ENCODE data around the gene NEURL1B. TPM values are rescaled to one million over a fixed set of nuclear protein-coding genes. Genes with fewer than 3 reads are reported as not detected.

Gene NEURL1B
- total RNA-seq, 2 donors from 2014 or later = 61.6 to 99.9 TPM

GRCh38 chr5:172691886-172692285 lies 50.8 kb downstream of the NEURL1B start:
- TF ChIP-seq CTCF (IDR thresholded peaks at IDR 0.05) = no peak
- peaks cover 14% of the 10 kb centered on the region for H3K4me1 ChIP-seq
- H3K4me3 ChIP-seq = no peak overlapping the region
- H3K27ac ChIP-seq = no peak overlapping the region
- DNase-seq = no peak
- H3K27me3 ChIP-seq = no peaks in the 10 kb centered on the region
- H3K9ac ChIP-seq (ENCODE audit: low read depth in 2 of 2, low read length in 2 of 2) = no peak overlapping the region
- no peaks in the 10 kb centered on the region for H3K36me3 ChIP-seq
- no peaks in the 10 kb centered on the region for H3K9me3 ChIP-seq
- intact Hi-C loops (cut with DNase I) = loop anchor here (10.0 kb wide), 1 partner anchor 127 kb away; no protein-coding TSS in a partner anchor

GRCh38 chr5:172692451-172692850 lies 51.4 kb downstream of the NEURL1B start:
- no peak overlapping the region for H3K4me3 ChIP-seq
- no peak for DNase-seq
- intact Hi-C loops (cut with DNase I) = loop anchor here (10.0 kb wide), 1 partner anchor 128 kb away; no protein-coding TSS in a partner anchor
- H3K4me1 ChIP-seq = peaks cover 14% of the 10 kb centered on the region
- no peak overlapping the region for H3K9ac ChIP-seq (ENCODE audit: low read depth in 2 of 2, low read length in 2 of 2)
- no peak for TF ChIP-seq CTCF (IDR thresholded peaks at IDR 0.05)
- H3K27me3 ChIP-seq = no peaks in the 10 kb centered on the region
- no peaks in the 10 kb centered on the region for H3K36me3 ChIP-seq
- H3K27ac ChIP-seq = no peak overlapping the region
- H3K9me3 ChIP-seq = no peaks in the 10 kb centered on the region

GRCh38 chr5:172692981-172693380 lies 51.9 kb downstream of the NEURL1B start:
- TF ChIP-seq CTCF (IDR thresholded peaks at IDR 0.05) = no peak
- Histone ChIP-seq H3K36me3 (no peaks in the 10 kb centered on the region), H3K9me3 (no peaks in the 10 kb centered on the region), H3K9ac (ENCODE audit: low read depth in 2 of 2, low read length in 2 of 2) (no peak overlapping the region), H3K27ac (no peak overlapping the region), H3K27me3 (no peaks in the 10 kb centered on the region), H3K4me3 (no peak overlapping the region), H3K4me1 (peaks cover 10% of the 10 kb centered on the region)
- intact Hi-C loops (cut with DNase I) = loop anchor here (10.0 kb wide), 1 partner anchor 128 kb away; no protein-coding TSS in a partner anchor
- DNase-seq = no peak

GRCh38 chr5:172694061-172694460 lies 53.0 kb downstream of the NEURL1B start:
- H3K36me3 ChIP-seq = no peaks in the 10 kb centered on the region
- TF ChIP-seq CTCF (IDR thresholded peaks at IDR 0.05) = no peak
- DNase-seq = no peak
- no peaks in the 10 kb centered on the region for H3K9me3 ChIP-seq
- H3K4me3 ChIP-seq = no peak overlapping the region
- H3K9ac ChIP-seq (ENCODE audit: low read depth in 2 of 2, low read length in 2 of 2) = no peak overlapping the region
- no peaks in the 10 kb centered on the region for H3K4me1 ChIP-seq
- intact Hi-C loops (cut with DNase I) = loop anchor here (10.0 kb wide), 1 partner anchor 129 kb away; no protein-coding TSS in a partner anchor
- H3K27me3 ChIP-seq = no peaks in the 10 kb centered on the region
- no peak overlapping the region for H3K27ac ChIP-seq

- H3K4me3 ChIP-seq = no peak overlapping the region
- no peaks in the 10 kb centered on the region for H3K27me3 ChIP-seq
- H3K9me3 ChIP-seq = no peaks in the 10 kb centered on the region
- no peak overlapping the region for H3K9ac ChIP-seq (ENCODE audit: low read depth in 2 of 2, low read length in 2 of 2)
- no peak for TF ChIP-seq CTCF (IDR thresholded peaks at IDR 0.05)
- intact Hi-C loops (cut with DNase I) = loop anchor here (10.0 kb wide), 1 partner anchor 130 kb away; no protein-coding TSS in a partner anchor
- H3K36me3 ChIP-seq = no peaks in the 10 kb centered on the region
- no peak overlapping the region for H3K27ac ChIP-seq
- no peaks in the 10 kb centered on the region for H3K4me1 ChIP-seq
- DNase-seq = no peak
These were observed 53.5 kb downstream of the NEURL1B start for GRCh38 chr5:172694541-172694940.

Measured in colonic mucosa (tissue), 4 donors.